GM12878 (cell line): ENCODE data around the gene PRR11. TPM values are rescaled to one million over a fixed set of nuclear protein-coding genes. Genes with fewer than 3 reads are reported as not detected.

Source experiments
- ATAC-seq: fragments of 200-7000 bp; cut with Tn5 transposase; 3 replicates; pipeline ENCODE4 v1.9.1; 2020; ENCODE audit warnings: mild to moderate bottlenecking, moderate library complexity
- BruUV-seq: library from RNA; stranded (reverse); fragments of 400-500 nt; replicated peaks from 2 replicates; lab custom pipeline; 2021; lab: Mats Ljungman, UMichigan
- CTCF ChIA-PET: fragments of 300-600 bp; sonication (Branson Sonifier 250); formaldehyde crosslinking; extraction: SDS; loops from one replicate; lab custom pipeline; 2021; ENCODE audit warnings: inconsistent platforms; lab: Yijun Ruan, JAX
- POLR2A ChIA-PET: fragments of 350-600 bp; formaldehyde crosslinking; extraction: SDS; loops from one replicate; lab custom pipeline; 2021; ENCODE audit warnings: inconsistent platforms; lab: Charles Lee
- RAD21 ChIA-PET: fragments of 300-600 bp; sonication (Branson Sonifier 250); formaldehyde crosslinking; loops from one replicate; lab custom pipeline; 2023; ENCODE audit warnings: antibody characterized with exemption; ENCODE audit not compliant: unreplicated experiment; lab: Charles Lee
- SMC1A ChIA-PET: fragments of 300-600 bp; sonication (Branson Sonifier 250); formaldehyde crosslinking; loops from one replicate; lab custom pipeline; 2023; ENCODE audit not compliant: unreplicated experiment, uncharacterized antibody; lab: Charles Lee
- DNase-seq: peaks from one replicate; pipeline ENCODE4 v3.0.0-alpha.2; 2011; ENCODE audit warnings: low read depth, low spot score
- FAIRE-seq: peaks from 3 replicates; lab custom pipeline; 2011; peaks lifted over from hg19 to GRCh38; lab: Jason Lieb, UNC
- H2AFZ ChIP-seq: 2 replicates; pipeline ENCODE4 v1.6.0; 2011; ENCODE audit warnings: low read depth, low read length, control low read depth; ENCODE audit not compliant: control insufficient read depth
- H3K27ac ChIP-seq: 2 replicates; pipeline ENCODE4 v1.5.1; 2011; ENCODE audit warnings: control low read depth; ENCODE audit not compliant: control insufficient read depth, insufficient read depth
- H3K27me3 ChIP-seq, 2 experiments: replicated peaks in 1 of 2; 2 replicates each; pipeline versions ENCODE4 v1.6.0 to v1.6.1; 2011; ENCODE audit warnings: low read length in 1 of 2; ENCODE audit not compliant: control insufficient read depth in 2 of 2, insufficient read depth in 2 of 2
- H3K36me3 ChIP-seq, 2 experiments: 2 replicates each; pipeline ENCODE4 v1.5.1; 2011; ENCODE audit warnings: low read length in 1 of 2; ENCODE audit not compliant: control insufficient read depth in 2 of 2, insufficient read depth in 2 of 2
- H3K4me1 ChIP-seq: 2 replicates; pipeline ENCODE4 v1.6.1; 2011; ENCODE audit warnings: mild to moderate bottlenecking, low read length, moderate library complexity, mixed read lengths; ENCODE audit not compliant: control insufficient read depth, insufficient read depth
- H3K4me2 ChIP-seq: 2 replicates; pipeline ENCODE4 v1.6.0; 2011; ENCODE audit warnings: control low read depth; ENCODE audit not compliant: control insufficient read depth, insufficient read depth
- H3K4me3 ChIP-seq: fragments of 200-600 bp; sonication (generic); 2 replicates; pipeline ENCODE4 v1.5.1; 2016
- H3K79me2 ChIP-seq: 2 replicates; pipeline ENCODE4 v1.6.0; 2011; ENCODE audit warnings: low read length; ENCODE audit not compliant: control insufficient read depth, insufficient read depth
- H3K9ac ChIP-seq: 2 replicates; pipeline ENCODE4 v1.8.0; 2011; ENCODE audit warnings: low read length, control low read depth, mixed read lengths; ENCODE audit not compliant: control insufficient read depth, insufficient read depth
- H3K9me3 ChIP-seq: replicated peaks from 3 replicates; pipeline ENCODE4 v1.5.1; 2011; ENCODE audit warnings: mild to moderate bottlenecking, low read length; ENCODE audit not compliant: control insufficient read depth, insufficient read depth
- H4K20me1 ChIP-seq: 2 replicates; pipeline ENCODE4 v1.6.0; 2011; ENCODE audit not compliant: control insufficient read depth, insufficient read depth
- BMI1 ChIP-seq: fragments of 450-650 bp; IDR thresholded peaks from 2 replicates; pipeline ENCODE4 v1.6.1; 2016; ENCODE audit warnings: mild to moderate bottlenecking, moderate library complexity, borderline replicate concordance
- FOXM1 ChIP-seq: IDR thresholded peaks from 2 replicates; pipeline ENCODE4 v1.6.1; 2012; ENCODE audit warnings: low read depth, mild to moderate bottlenecking, inconsistent platforms, low read length, moderate library complexity
- HDGF ChIP-seq: fragments of 450-650 bp; IDR thresholded peaks from 2 replicates; pipeline ENCODE4 v1.6.1; 2016; ENCODE audit warnings: antibody characterized with exemption
- MXI1 ChIP-seq: fragments of 150-350 bp; IDR thresholded peaks from 2 replicates; pipeline ENCODE4 v1.6.1; 2011; ENCODE audit warnings: low read depth, mild to moderate bottlenecking, inconsistent platforms, low read length, improper control_type of control experiment
- NFXL1 ChIP-seq: fragments of 450-650 bp; IDR thresholded peaks from 2 replicates; pipeline ENCODE4 v1.6.1; 2017; ENCODE audit warnings: antibody characterized with exemption, mild to moderate bottlenecking, borderline replicate concordance
- NFYA ChIP-seq: IDR thresholded peaks from 2 replicates; pipeline ENCODE4 v1.6.1; 2011; ENCODE audit warnings: low read depth, mild to moderate bottlenecking, low read length, improper control_type of control experiment, borderline replicate concordance
- POLR2A ChIP-seq: IDR thresholded peaks from 2 replicates; pipeline ENCODE4 v1.6.1; 2011; ENCODE audit warnings: low read depth, mild to moderate bottlenecking, low read length
- RAD51 ChIP-seq: fragments of 450-650 bp; IDR thresholded peaks from 2 replicates; pipeline ENCODE4 v1.6.1; 2016; ENCODE audit warnings: moderate library complexity, mild to moderate bottlenecking, inconsistent platforms
- RFX5 ChIP-seq: IDR thresholded peaks from 2 replicates; pipeline ENCODE4 v1.6.1; 2011; ENCODE audit warnings: low read depth, low read length, improper control_type of control experiment
- SIN3A ChIP-seq: IDR thresholded peaks from 2 replicates; pipeline ENCODE4 v1.6.1; 2012; ENCODE audit warnings: low read depth, low read length, improper control_type of control experiment
- SPI1 ChIP-seq: IDR thresholded peaks from 2 replicates; pipeline ENCODE4 v1.6.1; 2011; ENCODE audit warnings: low read depth, mild to moderate bottlenecking, low read length, moderate library complexity, borderline replicate concordance; ENCODE audit not compliant: insufficient read depth
- SREBF1 ChIP-seq: IDR thresholded peaks from 2 replicates; pipeline ENCODE4 v1.6.1; 2012; ENCODE audit warnings: mild to moderate bottlenecking, low read length
- WGBS: methylation state at CpG from one replicate; pipeline ENCODE4 v1.1.6; 2016; ENCODE audit warnings: low lambda C conversion rate; ENCODE audit not compliant: insufficient replicate concordance, insufficient coverage; ENCODE audit errors: missing lambda C conversion rate; 5-methylcytosine and 5-hydroxymethylcytosine counted together
- in situ Hi-C: fragments of 300-500 bp; cut with MboI; formaldehyde crosslinking; loops from 9 replicates; pipeline ENCODE4 v1.14.3; 2018; ENCODE audit warnings: mixed read lengths
- intact Hi-C: fragments of 100-400 bp; cut with micrococcal nuclease; formaldehyde crosslinking; loops from one replicate; pipeline ENCODE4 v1.14.2; 2022; ENCODE audit not compliant: unreplicated experiment
- polyA plus RNA-seq, 11 experiments: library from polyadenylated mRNA; depleted of rRNA in 4 of 11; unstranded in 6 of 11; stranded (reverse) in 5 of 11; fragments of >200 nt; fragmentation: Nextera tagmentation in 4 of 11; fragmentation: Illumina TruSeq in 1 of 11; extraction: Ambion mirVana in 4 of 11; extraction: Trizol in 1 of 11; gene quantifications; 1 replicate in 1 of 11; 2 replicates in 10 of 11; pipeline versions ENCODE4 v1.2.1 to v1.2.3, GENCODE V29; 2011 to 2016; ENCODE audit warnings: inconsistent platforms in 2 of 11, missing spikeins in 2 of 11, low read depth in 1 of 11
- total RNA-seq, 4 experiments: library from RNA; depleted of rRNA in 3 of 4; stranded (reverse); fragments of >200 nt in 3 of 4; fragmentation: Illumina TruSeq in 1 of 4; extraction: Trizol in 1 of 4; gene quantifications; 2 replicates each; pipeline versions ENCODE4 v1.2.1 to v1.2.3, GENCODE V29; 2013 to 2021
- TF ChIP-seq, protein P1 (sequence below): IDR thresholded peaks from 2 replicates; pipeline ENCODE4 v1.6.1; 2012; ENCODE audit warnings: improper control_type of control experiment, low read depth, low read length; ENCODE audit not compliant: insufficient replicate concordance
- TF ChIP-seq, protein P2 (sequence below): IDR thresholded peaks from 2 replicates; pipeline ENCODE4 v1.6.1; 2012; ENCODE audit warnings: low read length, inconsistent platforms
- TF ChIP-seq, protein P3 (sequence below): fragments of 450-650 bp; IDR thresholded peaks from 2 replicates; pipeline ENCODE4 v1.6.1; 2017; ENCODE audit warnings: mild to moderate bottlenecking, moderate library complexity

Gene PRR11
- total and polyA plus RNA-seq, 10 of the 15 experiments (the other 5 are each of a cell fraction or from before 2014, with no cell fraction given), result 20.8 to 97.0 (median 48.3) TPM

DNA sequence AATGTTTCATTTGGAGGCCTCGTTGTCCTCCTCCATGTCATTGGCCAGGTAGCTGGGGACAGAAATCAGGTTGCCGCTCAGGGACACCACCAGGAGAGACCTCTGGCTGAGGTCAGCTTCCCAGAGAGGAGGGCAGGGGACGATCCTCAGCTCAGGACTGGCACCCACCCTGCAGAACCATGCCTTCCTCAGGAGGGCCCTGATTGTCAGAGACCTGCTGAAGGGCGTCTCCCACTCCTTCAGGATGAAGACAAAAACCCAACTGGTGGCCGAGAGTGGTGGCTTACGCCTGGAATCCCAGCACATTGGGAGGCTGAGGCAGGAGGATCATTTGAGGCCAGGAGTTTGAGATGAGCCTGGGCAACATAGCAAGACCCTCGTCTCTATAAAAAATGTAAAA lies 19.5 kb downstream of the PRR11 start:
- H4K20me1 ChIP-seq, result no peaks in the 10 kb centered on the region
- ChIA-PET CTCF (no interaction called here), SMC1A (no interaction called here), POLR2A (no interaction called here), RAD21 (no interaction called here)
- in situ Hi-C loops, result no loop called here
- intact Hi-C loops, result no loop called here
- H3K9ac ChIP-seq, result no peak overlapping the region
- no peak overlapping the region for H3K4me2 ChIP-seq
- WGBS, result 90% methylated on average over 7 of the region's 7 CpGs
- no TSS peak for BruUV-seq
- no peaks in the 10 kb centered on the region; the same call in 2 of the 3 replicates for H3K9me3 ChIP-seq
- ATAC-seq (no peak), FAIRE-seq (no peak), DNase-seq (no peak)
- H3K4me3 ChIP-seq, result no peak overlapping the region
- no peaks in the 10 kb centered on the region for H3K79me2 ChIP-seq
- no peaks in the 10 kb centered on the region for H3K27me3 ChIP-seq
- H3K4me1 ChIP-seq, result no peaks in the 10 kb centered on the region
- peaks cover 14 to 17% of the 10 kb centered on the region in 2 experiments for H3K36me3 ChIP-seq
- no peak overlapping the region for H3K27ac ChIP-seq
- H2AFZ ChIP-seq, result no peak overlapping the region
- TF ChIP-seq RFX5 (no peak), SREBF1 (no peak), SPI1 (no peak), FOXM1 (no peak), HDGF (no peak), NFXL1 (no peak), SIN3A (no peak), RAD51 (no peak), MXI1 (no peak), POLR2A (no peak), NFYA (no peak), BMI1 (no peak)
- TF ChIP-seq, protein P1, sequence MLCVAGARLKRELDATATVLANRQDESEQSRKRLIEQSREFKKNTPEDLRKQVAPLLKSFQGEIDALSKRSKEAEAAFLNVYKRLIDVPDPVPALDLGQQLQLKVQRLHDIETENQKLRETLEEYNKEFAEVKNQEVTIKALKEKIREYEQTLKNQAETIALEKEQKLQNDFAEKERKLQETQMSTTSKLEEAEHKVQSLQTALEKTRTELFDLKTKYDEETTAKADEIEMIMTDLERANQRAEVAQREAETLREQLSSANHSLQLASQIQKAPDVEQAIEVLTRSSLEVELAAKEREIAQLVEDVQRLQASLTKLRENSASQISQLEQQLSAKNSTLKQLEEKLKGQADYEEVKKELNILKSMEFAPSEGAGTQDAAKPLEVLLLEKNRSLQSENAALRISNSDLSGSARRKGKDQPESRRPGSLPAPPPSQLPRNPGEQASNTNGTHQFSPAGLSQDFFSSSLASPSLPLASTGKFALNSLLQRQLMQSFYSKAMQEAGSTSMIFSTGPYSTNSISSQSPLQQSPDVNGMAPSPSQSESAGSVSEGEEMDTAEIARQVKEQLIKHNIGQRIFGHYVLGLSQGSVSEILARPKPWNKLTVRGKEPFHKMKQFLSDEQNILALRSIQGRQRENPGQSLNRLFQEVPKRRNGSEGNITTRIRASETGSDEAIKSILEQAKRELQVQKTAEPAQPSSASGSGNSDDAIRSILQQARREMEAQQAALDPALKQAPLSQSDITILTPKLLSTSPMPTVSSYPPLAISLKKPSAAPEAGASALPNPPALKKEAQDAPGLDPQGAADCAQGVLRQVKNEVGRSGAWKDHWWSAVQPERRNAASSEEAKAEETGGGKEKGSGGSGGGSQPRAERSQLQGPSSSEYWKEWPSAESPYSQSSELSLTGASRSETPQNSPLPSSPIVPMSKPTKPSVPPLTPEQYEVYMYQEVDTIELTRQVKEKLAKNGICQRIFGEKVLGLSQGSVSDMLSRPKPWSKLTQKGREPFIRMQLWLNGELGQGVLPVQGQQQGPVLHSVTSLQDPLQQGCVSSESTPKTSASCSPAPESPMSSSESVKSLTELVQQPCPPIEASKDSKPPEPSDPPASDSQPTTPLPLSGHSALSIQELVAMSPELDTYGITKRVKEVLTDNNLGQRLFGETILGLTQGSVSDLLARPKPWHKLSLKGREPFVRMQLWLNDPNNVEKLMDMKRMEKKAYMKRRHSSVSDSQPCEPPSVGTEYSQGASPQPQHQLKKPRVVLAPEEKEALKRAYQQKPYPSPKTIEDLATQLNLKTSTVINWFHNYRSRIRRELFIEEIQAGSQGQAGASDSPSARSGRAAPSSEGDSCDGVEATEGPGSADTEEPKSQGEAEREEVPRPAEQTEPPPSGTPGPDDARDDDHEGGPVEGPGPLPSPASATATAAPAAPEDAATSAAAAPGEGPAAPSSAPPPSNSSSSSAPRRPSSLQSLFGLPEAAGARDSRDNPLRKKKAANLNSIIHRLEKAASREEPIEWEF, result no peak
- TF ChIP-seq, protein P2, sequence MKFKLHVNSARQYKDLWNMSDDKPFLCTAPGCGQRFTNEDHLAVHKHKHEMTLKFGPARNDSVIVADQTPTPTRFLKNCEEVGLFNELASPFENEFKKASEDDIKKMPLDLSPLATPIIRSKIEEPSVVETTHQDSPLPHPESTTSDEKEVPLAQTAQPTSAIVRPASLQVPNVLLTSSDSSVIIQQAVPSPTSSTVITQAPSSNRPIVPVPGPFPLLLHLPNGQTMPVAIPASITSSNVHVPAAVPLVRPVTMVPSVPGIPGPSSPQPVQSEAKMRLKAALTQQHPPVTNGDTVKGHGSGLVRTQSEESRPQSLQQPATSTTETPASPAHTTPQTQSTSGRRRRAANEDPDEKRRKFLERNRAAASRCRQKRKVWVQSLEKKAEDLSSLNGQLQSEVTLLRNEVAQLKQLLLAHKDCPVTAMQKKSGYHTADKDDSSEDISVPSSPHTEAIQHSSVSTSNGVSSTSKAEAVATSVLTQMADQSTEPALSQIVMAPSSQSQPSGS, result no peak
- TF ChIP-seq, protein P3, sequence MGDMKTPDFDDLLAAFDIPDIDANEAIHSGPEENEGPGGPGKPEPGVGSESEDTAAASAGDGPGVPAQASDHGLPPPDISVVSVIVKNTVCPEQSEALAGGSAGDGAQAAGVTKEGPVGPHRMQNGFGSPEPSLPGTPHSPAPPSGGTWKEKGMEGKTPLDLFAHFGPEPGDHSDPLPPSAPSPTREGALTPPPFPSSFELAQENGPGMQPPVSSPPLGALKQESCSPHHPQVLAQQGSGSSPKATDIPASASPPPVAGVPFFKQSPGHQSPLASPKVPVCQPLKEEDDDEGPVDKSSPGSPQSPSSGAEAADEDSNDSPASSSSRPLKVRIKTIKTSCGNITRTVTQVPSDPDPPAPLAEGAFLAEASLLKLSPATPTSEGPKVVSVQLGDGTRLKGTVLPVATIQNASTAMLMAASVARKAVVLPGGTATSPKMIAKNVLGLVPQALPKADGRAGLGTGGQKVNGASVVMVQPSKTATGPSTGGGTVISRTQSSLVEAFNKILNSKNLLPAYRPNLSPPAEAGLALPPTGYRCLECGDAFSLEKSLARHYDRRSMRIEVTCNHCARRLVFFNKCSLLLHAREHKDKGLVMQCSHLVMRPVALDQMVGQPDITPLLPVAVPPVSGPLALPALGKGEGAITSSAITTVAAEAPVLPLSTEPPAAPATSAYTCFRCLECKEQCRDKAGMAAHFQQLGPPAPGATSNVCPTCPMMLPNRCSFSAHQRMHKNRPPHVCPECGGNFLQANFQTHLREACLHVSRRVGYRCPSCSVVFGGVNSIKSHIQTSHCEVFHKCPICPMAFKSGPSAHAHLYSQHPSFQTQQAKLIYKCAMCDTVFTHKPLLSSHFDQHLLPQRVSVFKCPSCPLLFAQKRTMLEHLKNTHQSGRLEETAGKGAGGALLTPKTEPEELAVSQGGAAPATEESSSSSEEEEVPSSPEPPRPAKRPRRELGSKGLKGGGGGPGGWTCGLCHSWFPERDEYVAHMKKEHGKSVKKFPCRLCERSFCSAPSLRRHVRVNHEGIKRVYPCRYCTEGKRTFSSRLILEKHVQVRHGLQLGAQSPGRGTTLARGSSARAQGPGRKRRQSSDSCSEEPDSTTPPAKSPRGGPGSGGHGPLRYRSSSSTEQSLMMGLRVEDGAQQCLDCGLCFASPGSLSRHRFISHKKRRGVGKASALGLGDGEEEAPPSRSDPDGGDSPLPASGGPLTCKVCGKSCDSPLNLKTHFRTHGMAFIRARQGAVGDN, result no peak
